DOHH2 (cell line): ENCODE data around the gene APH1B.

ENCODE experiments used
- CTCF ChIP-seq: fragments of 200-600 bp; sonication (generic); IDR thresholded peaks from one replicate; pipeline ENCODE4 v1.5.1; 2014; ENCODE audit warnings: antibody characterized with exemption, mild to moderate bottlenecking, low read depth, low read length; ENCODE audit not compliant: poor library complexity, severe bottlenecking
- EZH2phosphoT487 ChIP-seq: fragments of 200-600 bp; sonication (generic); IDR thresholded peaks from 2 replicates; pipeline ENCODE4 v1.6.1; 2017; ENCODE audit warnings: borderline replicate concordance, mild to moderate bottlenecking, antibody characterized with exemption, low read length, moderate library complexity, mixed read lengths

- no peak for TF ChIP-seq CTCF
- no peak for TF ChIP-seq EZH2phosphoT487
Measured at GRCh38 chr15:63341898-63342297, 64.5 kb downstream of the APH1B start.
